22Rv1 (cell line): ENCODE data around the gene C11orf58.

Source experiments
- H3K27ac ChIP-seq: fragments of 450-650 bp; 2 replicates; pipeline ENCODE4 v1.5.1; 2017
- ZFX ChIP-seq: fragments of 450-650 bp; IDR thresholded peaks from 2 replicates; pipeline ENCODE4 v1.6.1; 2017; ENCODE audit warnings: antibody characterized with exemption, borderline replicate concordance
- TF ChIP-seq, protein P1 (sequence below): fragments of 450-650 bp; IDR thresholded peaks from 2 replicates; pipeline ENCODE4 v1.5.1; 2017; ENCODE audit warnings: mild to moderate bottlenecking

The C11orf58 gene

DNA sequence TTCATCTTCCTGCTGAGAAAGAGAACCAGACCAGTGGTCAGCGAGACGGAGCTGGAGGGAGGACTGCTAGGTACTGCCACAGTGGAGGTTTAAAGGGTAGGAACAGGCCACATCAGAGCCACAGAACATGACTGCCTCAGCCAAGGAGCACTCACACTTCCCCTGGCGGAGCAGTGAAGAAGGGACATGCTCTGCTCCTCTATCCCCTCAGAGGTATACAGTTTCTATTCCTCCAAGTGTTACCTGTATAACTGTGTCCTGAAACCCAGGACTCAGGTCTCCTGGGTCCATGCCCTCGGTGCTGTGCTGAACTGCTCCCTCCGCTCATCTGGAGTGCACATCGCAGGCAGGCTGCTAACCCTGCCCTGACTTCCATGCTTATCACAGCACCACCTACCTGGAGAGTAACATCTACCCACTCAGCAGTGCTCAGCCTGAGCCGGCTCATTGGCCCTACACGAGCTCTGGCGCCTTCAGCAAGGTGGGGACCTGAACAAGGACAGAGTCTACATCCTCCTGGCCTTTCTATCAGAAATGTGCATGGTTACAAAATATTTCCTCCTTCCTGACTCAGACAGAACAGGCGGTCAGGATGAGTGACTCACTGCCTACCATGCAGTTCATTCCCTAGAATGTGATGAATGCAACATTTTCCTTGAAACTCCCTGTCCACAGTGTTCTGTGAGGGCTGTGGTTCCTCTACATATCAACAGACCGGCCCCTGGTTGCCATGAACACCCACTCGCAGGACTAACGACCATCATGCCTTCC, 52.9 kb downstream of the C11orf58 start:
- H3K27ac ChIP-seq, result no peak overlapping the region
- no peak for TF ChIP-seq ZFX
- TF ChIP-seq, protein P1, sequence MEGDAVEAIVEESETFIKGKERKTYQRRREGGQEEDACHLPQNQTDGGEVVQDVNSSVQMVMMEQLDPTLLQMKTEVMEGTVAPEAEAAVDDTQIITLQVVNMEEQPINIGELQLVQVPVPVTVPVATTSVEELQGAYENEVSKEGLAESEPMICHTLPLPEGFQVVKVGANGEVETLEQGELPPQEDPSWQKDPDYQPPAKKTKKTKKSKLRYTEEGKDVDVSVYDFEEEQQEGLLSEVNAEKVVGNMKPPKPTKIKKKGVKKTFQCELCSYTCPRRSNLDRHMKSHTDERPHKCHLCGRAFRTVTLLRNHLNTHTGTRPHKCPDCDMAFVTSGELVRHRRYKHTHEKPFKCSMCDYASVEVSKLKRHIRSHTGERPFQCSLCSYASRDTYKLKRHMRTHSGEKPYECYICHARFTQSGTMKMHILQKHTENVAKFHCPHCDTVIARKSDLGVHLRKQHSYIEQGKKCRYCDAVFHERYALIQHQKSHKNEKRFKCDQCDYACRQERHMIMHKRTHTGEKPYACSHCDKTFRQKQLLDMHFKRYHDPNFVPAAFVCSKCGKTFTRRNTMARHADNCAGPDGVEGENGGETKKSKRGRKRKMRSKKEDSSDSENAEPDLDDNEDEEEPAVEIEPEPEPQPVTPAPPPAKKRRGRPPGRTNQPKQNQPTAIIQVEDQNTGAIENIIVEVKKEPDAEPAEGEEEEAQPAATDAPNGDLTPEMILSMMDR, result no peak

DNA sequence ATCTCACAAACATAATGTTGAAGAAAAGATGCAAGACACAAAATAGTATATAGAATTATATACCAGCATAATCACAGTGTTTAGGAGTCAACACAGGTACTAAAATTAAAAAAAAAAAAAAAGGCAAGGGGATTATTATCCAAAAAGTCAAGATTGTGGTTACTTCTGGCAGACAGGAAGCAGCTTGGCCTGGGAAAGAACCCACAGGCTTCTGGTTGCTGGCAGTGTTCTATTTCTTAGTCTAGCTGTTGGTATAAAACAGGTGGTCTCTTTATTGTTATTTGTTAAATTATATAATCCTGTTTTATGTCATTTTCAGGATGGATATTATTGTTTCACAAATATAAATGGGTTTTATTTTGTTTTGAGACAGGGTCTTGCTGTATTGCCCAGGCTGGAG, 54.0 kb downstream of the C11orf58 start:
- TF ChIP-seq, protein P1, result no peak
- no peak for TF ChIP-seq ZFX
- H3K27ac ChIP-seq, result no peak overlapping the region

DNA sequence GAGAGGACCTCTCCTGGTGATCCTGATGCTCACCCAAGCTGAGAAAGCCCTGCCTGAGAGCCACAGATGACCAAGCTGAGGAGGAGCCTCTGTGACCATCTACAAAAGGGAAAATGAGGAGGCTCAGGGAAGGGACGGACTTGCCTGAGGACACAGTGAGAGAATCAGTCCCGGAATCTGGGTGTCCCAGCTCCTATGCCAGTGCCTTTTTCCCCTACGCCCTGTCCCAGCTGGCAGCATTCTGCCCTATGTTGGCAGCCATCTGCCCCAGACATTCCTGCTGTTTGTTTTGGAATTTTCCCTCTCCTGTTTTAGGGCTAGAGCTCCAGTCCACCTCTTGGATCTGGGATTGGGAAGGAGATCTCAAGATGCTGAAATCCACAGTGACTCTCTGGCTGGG, 54.6 kb downstream of the C11orf58 start:
- TF ChIP-seq, protein P1, result no peak
- no peak for TF ChIP-seq ZFX
- no peak overlapping the region for H3K27ac ChIP-seq

DNA sequence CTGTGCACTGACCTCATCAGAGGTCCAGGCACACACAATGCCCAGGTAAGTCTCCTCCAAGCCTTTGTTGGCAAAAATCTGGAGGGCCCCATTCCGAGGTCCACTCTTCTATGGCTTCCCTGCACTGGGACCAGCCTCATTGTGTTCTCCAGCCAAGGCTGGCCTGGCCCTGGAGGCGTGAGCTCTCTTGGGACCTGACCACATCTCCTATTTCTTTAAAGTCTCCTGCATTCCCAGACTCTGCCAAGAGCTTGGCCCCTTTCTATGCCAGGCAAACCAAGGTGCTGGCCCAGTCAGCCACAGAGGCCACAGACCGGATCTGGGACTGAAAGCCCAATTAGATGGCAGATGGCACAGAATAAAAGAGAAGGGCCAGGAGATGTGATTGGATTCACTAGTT, 55.1 kb downstream of the C11orf58 start:
- no peak overlapping the region for H3K27ac ChIP-seq
- TF ChIP-seq, protein P1, result no peak
- TF ChIP-seq ZFX, result no peak

DNA sequence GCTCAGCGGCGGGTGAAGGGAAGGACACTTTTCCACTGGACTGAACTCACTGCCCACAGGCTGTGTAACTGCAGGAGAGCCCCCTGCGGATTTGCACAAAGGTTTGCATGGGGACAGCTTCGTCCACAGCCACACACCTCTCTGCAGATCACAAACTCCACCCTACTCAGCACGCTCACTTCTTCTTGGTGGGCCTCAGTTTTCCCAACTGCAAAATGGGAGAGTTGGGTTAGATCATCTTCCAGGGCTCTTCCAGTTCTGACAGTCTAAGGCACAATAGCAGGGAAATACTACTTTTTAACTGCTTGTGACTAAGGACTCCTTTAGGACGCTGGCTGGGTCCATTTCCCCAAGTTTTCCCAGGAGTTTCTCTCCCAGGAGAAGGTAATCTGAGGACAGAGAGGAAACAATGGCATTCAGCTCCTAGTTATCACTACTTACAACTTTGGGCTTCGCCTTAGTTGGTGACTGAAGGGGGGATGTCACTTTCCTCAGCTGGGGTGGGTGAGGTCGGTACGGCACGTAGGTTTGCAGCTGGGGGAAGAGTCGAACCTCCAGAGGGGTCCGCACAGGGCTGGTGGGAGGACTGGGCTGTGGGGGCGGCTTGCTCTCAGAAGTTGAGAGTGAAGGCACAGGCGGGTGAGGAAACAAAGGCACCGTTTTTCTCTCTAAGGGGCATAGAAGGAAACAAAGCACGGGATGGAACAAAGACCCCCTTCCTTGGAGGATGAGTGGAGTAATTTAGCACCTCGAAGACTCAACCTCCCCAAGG, 55.8 kb downstream of the C11orf58 start:
- no peak for TF ChIP-seq ZFX
- TF ChIP-seq, protein P1, result no peak
- no peak overlapping the region for H3K27ac ChIP-seq

DNA sequence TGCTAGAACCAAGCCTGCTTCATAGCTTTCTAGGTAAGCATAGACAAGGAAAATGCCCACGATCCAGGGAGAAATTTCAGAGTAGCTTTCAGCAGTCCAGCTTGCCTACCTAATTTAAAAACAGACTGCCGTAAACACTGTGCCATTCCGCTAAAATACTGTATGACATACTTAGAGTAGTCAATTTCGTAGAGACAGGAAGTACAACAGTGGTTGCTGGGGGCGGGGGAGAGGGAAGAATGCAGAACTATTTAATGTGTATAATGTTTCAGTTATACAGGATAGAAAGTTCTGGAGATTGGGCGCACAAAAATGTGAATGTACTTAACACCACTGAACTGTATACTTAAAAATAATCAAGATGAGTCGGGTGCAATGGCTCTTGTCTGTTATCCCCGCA, 56.7 kb downstream of the C11orf58 start:
- TF ChIP-seq, protein P1, result no peak
- no peak for TF ChIP-seq ZFX
- no peak overlapping the region for H3K27ac ChIP-seq

DNA sequence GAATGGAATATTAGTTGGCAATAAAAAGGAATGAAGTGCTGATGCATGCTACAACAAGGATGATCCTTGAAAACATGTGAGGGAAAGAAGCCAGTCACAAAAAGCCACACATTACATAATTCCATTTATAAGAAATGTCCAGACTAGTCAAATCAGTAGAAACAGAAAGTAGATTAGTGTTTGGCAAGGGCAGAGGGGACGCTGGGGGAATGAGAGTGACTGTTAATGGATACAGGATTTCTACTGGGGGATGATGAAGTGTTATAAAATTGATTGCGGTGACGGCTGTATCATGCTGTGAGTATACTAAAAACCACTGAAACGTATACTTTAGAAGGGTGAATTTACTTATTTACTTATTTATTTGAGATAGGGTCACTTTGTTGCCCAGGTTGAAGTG, 57.9 kb downstream of the C11orf58 start:
- TF ChIP-seq ZFX, result no peak
- TF ChIP-seq, protein P1, result no peak

More for the DNA sequence above, 57.9 kb downstream of the C11orf58 start:
- H3K27ac ChIP-seq, result no peak overlapping the region
